SHP77 treated with DMSO at 0.1 percent for 48 hours (cell line): ENCODE results near the gene NRXN3.

ENCODE experiments used
- DNase-seq: peaks from one replicate; lab custom pipeline; 2025; lab: John Stamatoyannopoulos, UW

NRXN3 gene

GRCh38 chr14:79418649-79419415 is 1248.7 kb downstream of the NRXN3 start:
- no peak for DNase-seq

DNA sequence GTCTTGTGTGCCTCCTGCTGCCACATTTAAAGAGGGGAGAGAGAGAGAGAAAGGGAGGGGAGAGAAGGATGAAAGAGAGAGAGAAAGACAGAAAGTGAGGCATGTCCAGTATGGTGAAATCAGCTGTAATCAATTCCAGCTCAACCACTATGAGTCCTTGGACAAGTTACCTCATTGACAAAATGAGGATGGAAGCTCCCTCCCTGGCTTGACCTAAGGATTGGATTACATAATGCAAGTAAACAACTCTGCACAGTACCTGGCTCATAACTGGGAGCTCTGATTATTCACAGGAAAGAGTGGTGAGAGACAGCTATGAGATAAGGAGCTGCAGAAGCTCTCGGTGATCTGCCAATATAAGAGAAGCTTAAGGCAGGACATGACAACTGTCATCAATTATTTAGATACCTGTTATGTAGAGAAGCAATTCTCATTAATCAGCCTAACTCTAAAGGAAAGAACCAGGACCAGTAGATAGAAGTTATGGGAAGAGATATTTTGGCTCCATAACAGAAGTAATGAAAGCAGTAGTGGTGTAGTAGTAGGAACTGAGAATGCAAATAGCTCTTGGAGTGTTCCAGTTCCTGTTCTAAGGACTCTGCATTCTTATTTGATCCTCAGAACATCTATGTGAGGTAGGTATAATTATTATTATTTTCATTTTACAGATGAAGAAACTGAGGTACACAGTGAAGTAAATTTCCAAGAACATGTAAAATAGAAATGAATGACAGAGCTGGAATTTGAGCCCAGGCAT is 1249.6 kb downstream of the NRXN3 start:
- DNase-seq: no peak

DNA sequence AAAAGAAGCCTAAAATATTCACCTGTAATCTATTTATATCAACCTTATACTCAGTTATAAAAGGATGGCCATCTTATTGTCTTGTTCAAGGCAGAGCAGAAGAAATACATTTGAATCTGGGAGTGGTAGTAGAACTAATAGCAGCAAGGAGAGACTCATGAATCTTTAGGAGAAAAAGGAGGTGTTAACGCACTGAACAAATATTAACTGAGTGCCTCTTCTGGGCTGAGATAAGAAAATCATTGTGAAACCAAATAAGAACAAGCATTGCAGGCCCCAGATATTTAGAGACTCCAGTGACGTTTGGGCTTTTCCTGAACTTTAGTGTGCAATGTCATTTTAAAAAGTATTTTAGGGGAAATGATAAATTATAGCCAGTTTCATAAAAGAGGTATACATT is 1250.6 kb downstream of the NRXN3 start:
- no peak for DNase-seq

GRCh38 chr14:79421811-79422210 is 1251.6 kb downstream of the NRXN3 start:
- DNase-seq: no peak

- DNase-seq: no peak
Observed at GRCh38 chr14:79424462-79424861, 1254.3 kb downstream of the NRXN3 start.

GRCh38 chr14:79426103-79426755 is 1256.1 kb downstream of the NRXN3 start:
- DNase-seq: no peak

GRCh38 chr14:79432640-79433039 is 1262.5 kb downstream of the NRXN3 start:
- DNase-seq: no peak

DNA sequence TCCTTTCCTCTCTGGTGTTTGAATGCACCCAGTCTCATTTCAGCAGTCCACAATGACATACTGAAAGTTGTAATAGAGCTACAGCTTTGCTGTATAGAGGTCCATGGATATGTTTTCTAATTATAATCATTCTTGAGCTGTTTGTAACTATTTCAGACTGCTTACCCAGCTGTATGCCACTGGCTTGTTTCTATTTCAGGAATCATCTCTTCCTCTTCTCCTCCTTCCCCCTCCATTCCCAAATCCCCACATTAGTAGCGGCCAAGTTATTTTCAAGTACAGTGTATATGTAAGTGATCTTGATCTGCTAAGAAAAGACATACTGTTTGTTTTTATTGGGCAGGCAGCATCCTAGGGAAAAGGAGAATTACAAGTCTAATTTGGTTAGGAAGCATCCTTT is 1266.2 kb downstream of the NRXN3 start:
- no peak for DNase-seq

- DNase-seq: no peak
Observed at GRCh38 chr14:79437951-79438350, 1267.8 kb downstream of the NRXN3 start.

DNA sequence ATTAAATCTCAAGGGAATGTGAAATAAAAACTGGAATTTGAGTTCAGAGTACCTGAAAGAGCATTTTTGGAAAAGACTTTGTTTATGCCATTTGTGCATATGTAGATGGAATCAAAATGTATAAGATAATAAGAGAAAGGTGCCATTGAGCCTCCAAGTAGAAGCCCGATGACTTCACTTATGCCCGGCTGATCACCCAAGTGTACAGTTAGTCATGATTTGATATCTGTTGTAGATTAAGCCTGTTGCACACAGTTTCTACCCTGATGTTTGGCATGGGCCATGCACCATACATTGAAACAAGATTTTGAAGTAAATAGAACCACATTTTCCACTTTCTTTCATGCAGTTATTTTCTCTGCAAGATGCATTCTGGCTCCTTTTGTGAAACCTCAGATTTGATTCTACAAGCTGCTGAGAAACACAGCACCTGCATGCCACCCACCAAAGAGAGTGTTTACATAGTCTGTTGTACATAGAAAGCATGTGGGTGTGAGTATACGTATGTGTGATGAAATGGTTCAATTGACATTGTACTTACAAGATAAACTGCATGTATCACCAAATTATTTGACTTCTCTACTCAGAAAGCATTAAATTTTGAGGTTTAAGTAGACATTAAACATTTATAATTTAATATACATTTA is 1268.6 kb downstream of the NRXN3 start:
- DNase-seq: no peak

- DNase-seq: no peak
Observed at GRCh38 chr14:79442786-79443185, 1272.6 kb downstream of the NRXN3 start.

DNA sequence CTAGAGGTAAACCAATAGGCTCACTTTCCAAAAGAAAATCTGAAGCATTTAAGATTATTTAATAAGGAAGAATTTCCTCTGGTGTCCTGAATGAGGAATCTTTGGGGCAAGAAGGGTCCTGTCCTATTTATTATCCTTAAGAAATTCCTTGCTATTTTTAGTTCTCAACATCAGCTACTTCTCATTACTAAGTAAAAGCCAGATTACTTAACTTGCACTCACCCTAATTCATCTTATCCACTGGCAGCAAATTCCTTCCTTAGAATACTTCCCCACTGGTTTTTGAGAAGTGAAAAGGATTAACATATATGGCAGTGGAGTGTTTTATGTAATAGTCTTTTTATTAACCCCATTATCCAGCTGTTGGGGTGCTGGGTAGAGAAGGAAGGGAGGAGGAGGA is 1273.4 kb downstream of the NRXN3 start:
- no peak for DNase-seq

GRCh38 chr14:79448960-79449359 is 1278.8 kb downstream of the NRXN3 start:
- DNase-seq: no peak

DNA sequence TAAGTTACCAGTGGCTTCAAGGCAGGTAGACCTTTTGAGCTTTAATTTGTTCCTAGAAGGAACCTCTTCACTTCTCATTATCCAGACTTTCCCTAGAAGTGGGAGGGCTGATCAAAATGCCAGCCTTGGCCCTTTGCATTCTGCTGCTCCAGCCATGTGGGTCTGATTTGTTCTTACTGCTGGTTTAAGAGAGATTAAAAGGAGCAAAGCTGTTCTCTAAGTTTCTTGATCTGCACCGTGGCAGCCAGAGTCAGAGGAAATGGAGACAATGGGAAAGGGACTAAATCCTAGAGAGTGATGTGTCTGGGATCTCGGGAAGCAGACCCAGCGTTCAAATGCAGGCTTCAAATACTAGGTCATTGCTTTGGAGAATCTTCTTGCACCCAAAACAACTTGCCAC is 1281.4 kb downstream of the NRXN3 start:
- no peak for DNase-seq

DNA sequence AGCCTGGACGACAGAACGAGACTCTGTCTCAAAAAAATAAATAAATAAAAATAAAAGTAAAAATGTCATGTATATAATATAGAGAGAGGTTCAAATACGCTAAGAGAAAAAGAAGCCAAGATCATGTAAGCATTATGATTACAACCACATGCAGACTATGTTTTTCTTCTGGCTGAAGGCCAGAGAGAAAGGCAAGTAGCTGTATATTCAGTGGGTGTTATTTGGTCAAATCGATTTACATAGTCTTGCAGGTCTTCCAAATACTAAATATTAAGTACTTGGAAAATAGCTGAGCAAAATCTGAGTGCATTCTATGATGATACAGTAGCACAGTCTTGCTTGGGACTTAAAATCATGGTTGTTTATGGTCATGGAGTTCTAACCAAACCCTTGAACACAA is 1283.1 kb downstream of the NRXN3 start:
- no peak for DNase-seq

DNA sequence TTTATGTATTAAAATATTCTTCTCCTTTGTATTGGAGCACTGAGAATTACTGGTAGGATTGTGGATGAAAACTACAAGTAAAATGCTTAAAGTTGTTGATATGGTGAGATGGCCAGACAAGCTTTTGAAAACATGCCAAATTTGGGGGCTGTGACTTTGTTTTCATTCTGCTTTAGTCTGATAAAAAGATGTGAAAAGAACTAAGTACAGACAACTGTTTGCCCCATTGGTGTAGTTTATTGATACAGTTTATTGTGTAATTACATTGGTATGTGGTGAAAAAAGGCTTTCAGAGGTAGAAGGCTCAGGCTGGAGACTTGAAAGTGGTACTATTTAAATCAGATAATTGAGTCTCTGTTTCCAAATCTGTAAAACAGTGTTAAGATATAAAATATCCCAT is 1294.3 kb downstream of the NRXN3 start:
- no peak for DNase-seq

DNA sequence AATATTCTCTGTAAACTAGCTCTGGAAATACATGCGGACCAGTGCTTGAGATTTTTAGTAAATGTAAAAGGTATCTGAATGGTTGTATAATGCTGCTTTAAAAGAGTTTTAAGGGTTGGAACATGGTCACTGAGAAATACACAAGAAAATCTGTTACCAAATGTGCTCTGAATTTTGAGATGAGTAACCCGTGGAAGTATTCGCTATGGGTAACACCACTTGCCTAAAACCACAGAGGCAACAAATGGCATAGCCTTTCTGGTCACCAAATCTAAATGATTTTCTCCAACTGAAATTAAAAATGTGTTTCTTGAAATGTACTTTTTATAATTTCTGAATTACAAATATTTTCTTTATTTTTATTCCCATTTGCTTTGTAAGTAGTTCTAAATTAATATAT is 1295.5 kb downstream of the NRXN3 start:
- DNase-seq: no peak

DNA sequence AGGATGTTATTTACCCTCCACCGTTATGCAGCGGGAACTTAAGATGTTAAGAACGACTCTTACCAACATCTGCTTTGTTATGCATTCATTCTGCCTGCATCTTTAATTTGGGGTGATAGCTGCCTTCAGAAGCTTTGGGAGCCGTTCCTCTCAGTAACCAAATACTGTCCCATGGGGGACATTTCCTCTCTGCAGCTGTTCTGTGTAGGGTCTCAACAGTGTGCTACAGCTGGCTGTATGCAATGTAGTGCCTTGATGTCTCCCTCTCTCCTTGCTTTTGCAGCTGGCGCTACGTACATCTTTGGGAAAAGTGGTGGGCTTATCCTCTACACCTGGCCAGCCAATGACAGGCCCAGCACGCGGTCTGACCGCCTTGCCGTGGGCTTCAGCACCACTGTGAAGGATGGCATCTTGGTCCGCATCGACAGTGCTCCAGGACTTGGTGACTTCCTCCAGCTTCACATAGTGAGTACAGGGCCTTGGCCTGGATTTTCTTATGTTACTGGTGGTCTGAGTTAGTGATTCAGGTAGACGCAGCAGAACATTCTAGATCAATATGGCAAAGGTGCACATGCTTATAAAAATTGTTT is 1296.9 kb downstream of the NRXN3 start:
- DNase-seq: no peak

DNA sequence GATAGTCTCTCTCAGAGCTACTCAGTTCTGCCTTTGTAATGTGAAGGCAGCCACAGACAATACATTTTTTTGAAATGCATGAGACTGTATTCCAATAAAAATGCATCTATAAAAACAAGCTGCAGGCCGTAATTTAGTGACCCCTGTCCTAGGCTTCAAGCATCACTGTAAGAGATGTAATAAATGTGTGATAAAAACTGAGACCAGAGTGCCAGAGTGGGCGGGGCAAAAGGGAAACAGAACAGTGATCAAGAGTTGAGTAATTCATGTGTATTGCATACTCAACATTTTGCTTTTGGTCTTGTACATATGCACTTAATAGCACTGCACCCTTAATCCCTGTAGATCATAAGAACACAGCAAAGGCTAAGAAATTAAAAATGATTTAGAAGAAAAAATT is 1297.7 kb downstream of the NRXN3 start:
- no peak for DNase-seq

DNA sequence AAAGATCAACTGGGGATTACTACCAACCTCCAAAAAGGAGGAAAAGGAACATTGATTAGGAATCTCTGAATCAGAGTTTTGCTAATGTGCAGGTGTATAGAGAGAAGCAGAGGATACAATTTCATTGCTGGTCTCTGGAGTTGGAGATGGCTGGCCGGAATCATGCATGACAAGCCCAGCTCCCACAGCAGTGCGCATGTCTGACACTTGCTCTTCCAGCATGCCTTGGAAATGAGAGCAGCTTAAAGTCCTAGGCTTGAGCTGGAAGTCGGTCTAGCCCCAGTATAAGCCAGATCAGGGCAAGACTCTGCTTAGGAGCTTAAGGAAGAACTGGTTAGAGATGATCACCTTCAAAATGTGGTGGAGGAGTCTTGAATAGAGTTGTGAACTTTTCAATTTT is 1298.3 kb downstream of the NRXN3 start:
- DNase-seq: no peak

GRCh38 chr14:79473651-79474050 is 1303.5 kb downstream of the NRXN3 start:
- no peak for DNase-seq

GRCh38 chr14:79475887-79476532 is 1305.8 kb downstream of the NRXN3 start:
- DNase-seq: no peak
